Stimulated activated CD8-positive, alpha-beta memory T cell treated with anti-CD3 and anti-CD28 coated beads, Interleukin-12 subunit alpha, Interleukin-12 subunit beta, amount 100 ng/mL, for 1 hour (primary cell): ENCODE data around the gene CMTM2.

Experiments used
- DNase-seq: peaks from one replicate; pipeline ENCODE4 v3.0.0-alpha.2; 2020; ENCODE audit warnings: low read depth

Gene CMTM2

GRCh38 chr16:66578651-66579531 is at the start of gene CMTM2:
Gene CMTM2, plus strand, starts transcription at chr16:66579463. Its CDS starts 145 bp downstream, at chr16:66579608.
- no peak for DNase-seq

- DNase-seq = no peak
Observed at GRCh38 chr16:66529475-66529874, 49.8 kb upstream of the CMTM2 start.

GRCh38 chr16:66534376-66534799 is 44.9 kb upstream of the CMTM2 start:
- no peak for DNase-seq

- no peak for DNase-seq
Observed at GRCh38 chr16:66536525-66536924, 42.7 kb upstream of the CMTM2 start.

- DNase-seq = no peak
Observed at GRCh38 chr16:66537236-66537635, 42.0 kb upstream of the CMTM2 start.

GRCh38 chr16:66538910-66539309 is 40.4 kb upstream of the CMTM2 start:
- no peak for DNase-seq

- DNase-seq = no peak
Observed at GRCh38 chr16:66539623-66540469, 39.4 kb upstream of the CMTM2 start.

- no peak for DNase-seq
Observed at GRCh38 chr16:66541388-66542355, 37.6 kb upstream of the CMTM2 start.

GRCh38 chr16:66542396-66542795 is 36.9 kb upstream of the CMTM2 start:
- DNase-seq = no peak

GRCh38 chr16:66543541-66543940 is 35.7 kb upstream of the CMTM2 start:
- DNase-seq = no peak

GRCh38 chr16:66544016-66544757 is 35.1 kb upstream of the CMTM2 start:
- no peak for DNase-seq

GRCh38 chr16:66547101-66547989 is 31.9 kb upstream of the CMTM2 start:
- no peak for DNase-seq

- DNase-seq = no peak
Observed at GRCh38 chr16:66548068-66548467, 31.2 kb upstream of the CMTM2 start.

GRCh38 chr16:66548868-66549267 is 30.4 kb upstream of the CMTM2 start:
- no peak for DNase-seq

- DNase-seq = no peak
Observed at GRCh38 chr16:66549284-66550131, 29.8 kb upstream of the CMTM2 start, which contains the start of gene TK2. Gene TK2, minus strand, starts transcription at chr16:66550122. Its CDS starts 61 bp downstream, at chr16:66550061.

GRCh38 chr16:66551348-66551759 is 27.9 kb upstream of the CMTM2 start:
- no peak for DNase-seq

- no peak for DNase-seq
Observed at GRCh38 chr16:66551788-66552285, 27.4 kb upstream of the CMTM2 start.

GRCh38 chr16:66552286-66553177 is 26.7 kb upstream of the CMTM2 start, which contains the start of gene CKLF:
Gene CKLF, plus strand, starts transcription at chr16:66552576. Its CDS starts 140 bp downstream, at chr16:66552716.
- DNase-seq = peak; percentile 81
